Psoas muscle (tissue), 8 donors: ENCODE results near the gene FBXO2. TPM values are rescaled to one million over a fixed set of nuclear protein-coding genes. Genes with fewer than 3 reads are reported as not detected.
A peak's percentile ranks its signal among the peaks of the same experiment; 100 is the strongest.
"Not testable (repeated sequence)": the region's sequence is repeated elsewhere in the genome, so short reads cannot be mapped to it uniquely, and the experiment has no call there.

Source experiments
- ATAC-seq, 4 donors: fragments of 200-7000 bp; cut with Tn5 transposase; one replicate each; pipeline ENCODE4 v1.9.1; 2020; ENCODE audit warnings: moderate library complexity in 3 of 4, mild to moderate bottlenecking in 2 of 4
- DNase-seq, 2 donors: peaks; one replicate each; pipeline ENCODE4 v3.0.0-alpha.2; 2020
- H3K27ac ChIP-seq: fragments of 200-600 bp; one replicate; pipeline ENCODE4 v1.8.0; 2022
- H3K27me3 ChIP-seq, 3 donors: fragments of 200-600 bp in 1 of 3; one replicate each; pipeline versions ENCODE4 v1.6.1 to v1.8.0; 2013 to 2022; ENCODE audit warnings: low read length in 2 of 3, mild to moderate bottlenecking in 2 of 3, moderate library complexity in 1 of 3; ENCODE audit not compliant: insufficient read depth in 3 of 3
- H3K36me3 ChIP-seq, 2 donors: fragments of 200-600 bp in 1 of 2; one replicate each; pipeline versions ENCODE4 v1.6.1 to v1.8.0; 2013 to 2022; ENCODE audit warnings: low read depth in 1 of 2, mild to moderate bottlenecking in 1 of 2, moderate library complexity in 1 of 2; ENCODE audit not compliant: insufficient read depth in 1 of 2
- H3K4me1 ChIP-seq: fragments of 200-600 bp; one replicate; pipeline ENCODE4 v1.8.0; 2022
- H3K4me3 ChIP-seq: fragments of 200-600 bp; one replicate; pipeline ENCODE4 v1.8.0; 2022; ENCODE audit warnings: mild to moderate bottlenecking
- H3K9me3 ChIP-seq: fragments of 200-600 bp; one replicate; pipeline ENCODE4 v1.8.0; 2022
- CTCF ChIP-seq: fragments of 200-600 bp; IDR thresholded peaks from one replicate; pipeline ENCODE4 v1.8.0; 2022; ENCODE audit warnings: antibody characterized with exemption
- WGBS, 3 donors: extraction: QIAGEN DNeasy Blood & Tissue Kit; methylation state at CpG; one replicate each; pipeline versions ENCODE4 v1.1.6 to v1.1.7; 2013; 5-methylcytosine and 5-hydroxymethylcytosine counted together
- intact Hi-C, 2 donors: fragments of 100-400 bp; cut with DNase I; formaldehyde crosslinking; loops; one replicate each; pipeline versions ENCODE4 v1.11.0 to v1.14.2; 2022
- polyA plus RNA-seq, 3 donors: library from polyadenylated mRNA; stranded (reverse); fragments of 200-250 nt; gene quantifications; one replicate each; pipeline ENCODE4 v1.2.3, GENCODE V29; 2013
- total RNA-seq, 4 donors: library from RNA; stranded (reverse); fragmentation: NEBNext Ultra II Directional in 2 of 4; extraction: Animal tissue kit (Norgen Biotek cat#: 25700) in 2 of 4; gene quantifications; one replicate each; pipeline versions ENCODE4 v1.2.1 to v1.2.4, GENCODE V29; 2021 to 2023
- donor health status: healthy with polysubstance abuse.
- donor health status: DM: no; HTN: no; CAD: no; lungs with moderate emphysema.
- donor health status: Bipolar disorder and iron deficiency.
- donor health status: healthy.
- donor health status: DM: yes; HTN: yes; CAD: no.
- donor health status: DM: no; HTN: no; CAD: no.
- donor health status: DM: no; HTN: no; CAD: no.
- donor health status: DM: yes; HTN: yes; CAD: no.

The FBXO2 gene
- total and polyA plus RNA-seq, 7 donors = 0.35 to 20.9 (median 1.2) TPM

- DNase-seq (no peak), ATAC-seq (no peak)
- no peak overlapping the region for H3K27ac ChIP-seq
- H3K4me3 ChIP-seq = no peak overlapping the region
- H3K9me3 ChIP-seq = no peaks in the 10 kb centered on the region
- 82 to 90% (median 87%) methylated on average over 5 of the region's 5 CpGs for WGBS, 3 donors
- no peaks in the 10 kb centered on the region for H3K36me3 ChIP-seq
- intact Hi-C loops = loop anchor here (5.0 to 10.0 kb wide), 2 partner anchors 400 to 608 kb away; no protein-coding TSS in a partner anchor
- TF ChIP-seq CTCF = no peak
- peaks cover 0 to 5% (median 4%) of the 10 kb centered on the region in 3 donors for H3K27me3 ChIP-seq
- H3K4me1 ChIP-seq = peaks cover 3% of the 10 kb centered on the region
Observed at GRCh38 chr1:11645270-11645669, 9.0 kb downstream of the FBXO2 start.

- DNase-seq (no peak), ATAC-seq (no peak)
- H3K4me1 ChIP-seq = no peaks in the 10 kb centered on the region
- no peak for TF ChIP-seq CTCF
- 40 to 43% (median 42%) methylated on average over 5 of the region's 5 CpGs for WGBS, 3 donors
- no peak overlapping the region for H3K4me3 ChIP-seq
- H3K36me3 ChIP-seq = no peaks in the 10 kb centered on the region
- intact Hi-C loops = loop anchor here (5.0 to 10.0 kb wide), 3 partner anchors 306 to 606 kb away; no protein-coding TSS in a partner anchor
- H3K27me3 ChIP-seq = no peaks in the 10 kb centered on the region
- H3K27ac ChIP-seq = no peak overlapping the region
- no peaks in the 10 kb centered on the region for H3K9me3 ChIP-seq
Observed at GRCh38 chr1:11643782-11644181, 10.4 kb downstream of the FBXO2 start.

GRCh38 chr1:11642418-11643017, 11.7 kb downstream of the FBXO2 start:
- intact Hi-C loops = loop anchor here (5.0 to 10.0 kb wide), 3 partner anchors 305 to 605 kb away; no protein-coding TSS in a partner anchor
- H3K27ac ChIP-seq, H3K9me3 ChIP-seq, H3K27me3 ChIP-seq, H3K36me3 ChIP-seq, H3K4me3 ChIP-seq, H3K4me1 ChIP-seq: not testable (repeated sequence)
- peak; percentile 40 to 66 for DNase-seq
- 48 to 54% (median 52%) methylated on average over 18 of the region's 18 CpGs for WGBS, 3 donors
- peak; percentile 81 to 91 (median 87) for ATAC-seq
- TF ChIP-seq CTCF = peak; percentile 96

- WGBS, 3 donors = 45 to 48% (median 47%) methylated on average over 5 of the region's 5 CpGs
- Histone ChIP-seq H3K4me3 (no peak overlapping the region), H3K36me3 (no peaks in the 10 kb centered on the region), H3K27me3 (no peaks in the 10 kb centered on the region), H3K9me3 (no peaks in the 10 kb centered on the region), H3K27ac (no peak overlapping the region), H3K4me1 (no peaks in the 10 kb centered on the region)
- no peak for TF ChIP-seq CTCF
- DNase-seq = no peak
- no peak for ATAC-seq
- intact Hi-C loops = loop anchor here (5.0 to 10.0 kb wide), 3 partner anchors 305 to 605 kb away; no protein-coding TSS in a partner anchor
Observed at GRCh38 chr1:11641776-11642305, 12.4 kb downstream of the FBXO2 start.
